ENCODE data around the gene TMPRSS6. TPM values are rescaled to one million over a fixed set of nuclear protein-coding genes. Genes with fewer than 3 reads are reported as not detected.

The TMPRSS6 gene
- total and polyA plus RNA-seq, 2 of the 13 experiments (the other 11 are each of a cell fraction or from before 2014, with no cell fraction given): 4.2 to 4.8 TPM

- TF ChIP-seq FOSL2 (CRISPR knock-in tag; IDR thresholded peaks at IDR 0.05): peak; percentile 55
- TF ChIP-seq KLF13 (CRISPR knock-in tag; IDR thresholded peaks at IDR 0.05): no peak
- no peak for TF ChIP-seq GATA4 (IDR thresholded peaks at IDR 0.05; ENCODE audit: borderline replicate concordance, low read depth)
- TF ChIP-seq NFATC3 (CRISPR knock-in tag; IDR thresholded peaks at IDR 0.05): no peak
- no peak for TF ChIP-seq TIGD3 (CRISPR knock-in tag; IDR thresholded peaks at IDR 0.05; ENCODE audit: borderline replicate concordance)
- no peak for TF ChIP-seq ZNF451 (CRISPR knock-in tag; IDR thresholded peaks at IDR 0.05)
- 0 out of 2 replicates have a peak, but pooled peaks have one; percentile 53 for TF ChIP-seq AHR (CRISPR knock-in tag; IDR thresholded peaks at IDR 0.05)
- no peak for TF ChIP-seq ZNF878 (CRISPR knock-in tag; IDR thresholded peaks at IDR 0.05)
- TF ChIP-seq, protein P1, sequence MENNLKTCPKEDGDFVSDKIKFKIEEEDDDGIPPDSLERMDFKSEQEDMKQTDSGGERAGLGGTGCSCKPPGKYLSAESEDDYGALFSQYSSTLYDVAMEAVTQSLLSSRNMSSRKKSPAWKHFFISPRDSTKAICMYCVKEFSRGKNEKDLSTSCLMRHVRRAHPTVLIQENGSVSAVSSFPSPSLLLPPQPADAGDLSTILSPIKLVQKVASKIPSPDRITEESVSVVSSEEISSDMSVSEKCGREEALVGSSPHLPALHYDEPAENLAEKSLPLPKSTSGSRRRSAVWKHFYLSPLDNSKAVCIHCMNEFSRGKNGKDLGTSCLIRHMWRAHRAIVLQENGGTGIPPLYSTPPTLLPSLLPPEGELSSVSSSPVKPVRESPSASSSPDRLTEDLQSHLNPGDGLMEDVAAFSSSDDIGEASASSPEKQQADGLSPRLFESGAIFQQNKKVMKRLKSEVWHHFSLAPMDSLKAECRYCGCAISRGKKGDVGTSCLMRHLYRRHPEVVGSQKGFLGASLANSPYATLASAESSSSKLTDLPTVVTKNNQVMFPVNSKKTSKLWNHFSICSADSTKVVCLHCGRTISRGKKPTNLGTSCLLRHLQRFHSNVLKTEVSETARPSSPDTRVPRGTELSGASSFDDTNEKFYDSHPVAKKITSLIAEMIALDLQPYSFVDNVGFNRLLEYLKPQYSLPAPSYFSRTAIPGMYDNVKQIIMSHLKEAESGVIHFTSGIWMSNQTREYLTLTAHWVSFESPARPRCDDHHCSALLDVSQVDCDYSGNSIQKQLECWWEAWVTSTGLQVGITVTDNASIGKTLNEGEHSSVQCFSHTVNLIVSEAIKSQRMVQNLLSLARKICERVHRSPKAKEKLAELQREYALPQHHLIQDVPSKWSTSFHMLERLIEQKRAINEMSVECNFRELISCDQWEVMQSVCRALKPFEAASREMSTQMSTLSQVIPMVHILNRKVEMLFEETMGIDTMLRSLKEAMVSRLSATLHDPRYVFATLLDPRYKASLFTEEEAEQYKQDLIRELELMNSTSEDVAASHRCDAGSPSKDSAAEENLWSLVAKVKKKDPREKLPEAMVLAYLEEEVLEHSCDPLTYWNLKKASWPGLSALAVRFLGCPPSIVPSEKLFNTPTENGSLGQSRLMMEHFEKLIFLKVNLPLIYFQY (CRISPR knock-in tag; IDR thresholded peaks at IDR 0.05; ENCODE audit: borderline replicate concordance): no peak
- TF ChIP-seq HES4 (CRISPR knock-in tag; IDR thresholded peaks at IDR 0.05; ENCODE audit: borderline replicate concordance): no peak
- peak; percentile 67 for TF ChIP-seq ZMYM3 (CRISPR knock-in tag; IDR thresholded peaks at IDR 0.05)
- 0 out of 2 replicates have a peak, but pooled peaks have one; percentile 39 for TF ChIP-seq ZKSCAN5 (CRISPR knock-in tag; IDR thresholded peaks at IDR 0.05)
- TF ChIP-seq ZNF335 (CRISPR knock-in tag; IDR thresholded peaks at IDR 0.05): no peak
- TF ChIP-seq MED1 (CRISPR knock-in tag; IDR thresholded peaks at IDR 0.05): peak; percentile 94
- TF ChIP-seq ZNF329 (CRISPR knock-in tag; IDR thresholded peaks at IDR 0.05; ENCODE audit: low read depth): no peak
- TF ChIP-seq ZNF280D (CRISPR knock-in tag; IDR thresholded peaks at IDR 0.05): 0 out of 2 replicates have a peak, but pooled peaks have one; percentile 66
- TF ChIP-seq HDAC1 (CRISPR knock-in tag; IDR thresholded peaks at IDR 0.05): peak; percentile 32; the same call in 1 of the 2 replicates
- TF ChIP-seq SUZ12 (IDR thresholded peaks at IDR 0.05; ENCODE audit: low read depth, low read length): no peak
- TF ChIP-seq ZNF570 (CRISPR knock-in tag; IDR thresholded peaks at IDR 0.05; ENCODE audit: borderline replicate concordance): no peak
- no peak for TF ChIP-seq ZNF709 (CRISPR knock-in tag; IDR thresholded peaks at IDR 0.05)
- peak; percentile 99 for TF ChIP-seq ZBTB38 (CRISPR knock-in tag; IDR thresholded peaks at IDR 0.05)
Measured at GRCh38 chr22:37023743-37024338, 85.7 kb downstream of the TMPRSS6 start (continued).
